ENCODE data around the gene PPP1R14D.

DNA sequence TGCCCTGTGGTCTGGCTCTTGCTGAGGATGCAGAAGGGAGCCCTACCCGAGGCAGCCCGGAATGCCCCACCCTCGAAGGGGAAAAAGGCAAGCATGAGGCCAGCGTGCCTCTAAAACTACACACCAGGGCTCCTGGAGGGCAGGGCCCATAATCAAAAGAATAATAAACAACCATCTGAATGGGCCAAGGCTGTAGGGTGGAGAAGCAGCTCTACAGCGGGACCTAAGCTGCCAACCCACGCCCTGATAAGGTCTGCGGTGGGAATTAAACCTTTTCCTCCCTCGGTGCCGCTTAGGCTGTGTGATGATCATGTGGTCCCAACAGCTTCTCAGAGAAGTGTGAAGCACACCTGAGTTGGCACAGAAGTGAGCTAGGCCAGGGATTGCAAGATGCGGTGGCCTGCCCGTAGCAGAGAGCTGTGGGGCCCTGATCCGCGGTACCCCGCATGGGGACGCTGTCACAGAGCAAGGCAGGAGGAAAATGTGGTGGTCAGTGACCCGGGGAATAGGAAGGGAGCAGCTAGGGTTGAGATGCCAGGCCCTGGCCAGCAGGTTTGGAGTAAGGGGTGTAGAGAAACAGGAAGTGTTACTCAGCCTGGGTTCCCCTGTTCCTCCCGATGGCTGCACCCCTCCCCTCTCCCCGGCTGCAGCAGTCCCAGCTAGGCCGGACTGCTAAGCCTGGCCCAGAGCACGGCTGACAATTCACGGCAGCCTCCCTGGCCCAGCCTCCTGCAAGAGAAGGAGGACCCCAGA is 59.8 kb downstream of the PPP1R14D start:
- TF ChIP-seq, protein P1, sequence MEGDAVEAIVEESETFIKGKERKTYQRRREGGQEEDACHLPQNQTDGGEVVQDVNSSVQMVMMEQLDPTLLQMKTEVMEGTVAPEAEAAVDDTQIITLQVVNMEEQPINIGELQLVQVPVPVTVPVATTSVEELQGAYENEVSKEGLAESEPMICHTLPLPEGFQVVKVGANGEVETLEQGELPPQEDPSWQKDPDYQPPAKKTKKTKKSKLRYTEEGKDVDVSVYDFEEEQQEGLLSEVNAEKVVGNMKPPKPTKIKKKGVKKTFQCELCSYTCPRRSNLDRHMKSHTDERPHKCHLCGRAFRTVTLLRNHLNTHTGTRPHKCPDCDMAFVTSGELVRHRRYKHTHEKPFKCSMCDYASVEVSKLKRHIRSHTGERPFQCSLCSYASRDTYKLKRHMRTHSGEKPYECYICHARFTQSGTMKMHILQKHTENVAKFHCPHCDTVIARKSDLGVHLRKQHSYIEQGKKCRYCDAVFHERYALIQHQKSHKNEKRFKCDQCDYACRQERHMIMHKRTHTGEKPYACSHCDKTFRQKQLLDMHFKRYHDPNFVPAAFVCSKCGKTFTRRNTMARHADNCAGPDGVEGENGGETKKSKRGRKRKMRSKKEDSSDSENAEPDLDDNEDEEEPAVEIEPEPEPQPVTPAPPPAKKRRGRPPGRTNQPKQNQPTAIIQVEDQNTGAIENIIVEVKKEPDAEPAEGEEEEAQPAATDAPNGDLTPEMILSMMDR (IDR thresholded peaks at IDR 0.05), result no peak
- no peak for TF ChIP-seq ZFX (IDR thresholded peaks at IDR 0.05; ENCODE audit: borderline replicate concordance)

All from 22Rv1 (cell line).